EH (cell line): ENCODE measurements around the gene KCNC3.
A peak's percentile ranks its signal among the peaks of the same experiment; 100 is the strongest.
"Not testable (repeated sequence)": the region's sequence is repeated elsewhere in the genome, so short reads cannot be mapped to it uniquely, and the experiment has no call there.

Source experiments
- DNase-seq: peaks from one replicate; pipeline ENCODE4 v3.0.0-alpha.2; 2015; ENCODE audit warnings: low read depth

The KCNC3 gene

DNA sequence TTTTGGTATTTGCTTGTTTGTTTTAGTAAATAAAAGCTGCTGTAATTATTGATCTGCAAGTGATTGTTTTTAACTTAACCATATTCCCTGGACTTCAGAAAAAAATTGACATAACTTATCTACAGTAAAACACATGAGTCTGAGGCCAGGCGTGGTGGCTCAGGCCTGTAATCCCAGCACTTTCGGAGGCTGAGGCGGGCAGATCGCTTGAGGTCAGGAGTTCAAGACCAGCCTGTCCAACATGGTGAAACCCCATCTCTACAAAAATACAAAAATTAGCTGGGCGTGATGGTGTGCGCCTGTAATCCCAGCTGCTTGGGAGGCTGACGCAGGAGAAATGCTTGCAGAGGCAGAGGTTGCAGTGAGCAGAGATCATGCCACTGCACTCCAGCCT is 24.3 kb upstream of the KCNC3 start:
- not testable (repeated sequence) for DNase-seq

DNA sequence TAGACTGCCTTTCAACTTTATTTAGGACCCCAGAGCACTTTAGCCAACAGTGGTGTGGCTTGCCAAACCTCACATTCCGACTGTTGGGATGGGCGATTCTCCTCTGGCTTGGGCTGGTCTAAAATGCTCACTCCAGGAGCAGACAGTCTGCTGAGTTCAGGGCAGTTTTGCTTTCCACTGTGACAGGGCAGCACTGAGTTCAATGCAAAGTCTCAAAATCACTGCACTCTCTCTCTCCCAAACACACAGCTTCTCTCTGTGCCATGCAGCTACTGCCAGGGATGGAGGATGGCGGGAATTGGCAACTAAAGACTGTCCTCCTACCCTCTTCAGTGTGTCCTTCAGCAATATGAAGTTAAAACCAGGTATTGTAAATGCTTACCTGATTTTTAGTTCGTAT is 23.1 kb upstream of the KCNC3 start:
- no peak for DNase-seq

DNA sequence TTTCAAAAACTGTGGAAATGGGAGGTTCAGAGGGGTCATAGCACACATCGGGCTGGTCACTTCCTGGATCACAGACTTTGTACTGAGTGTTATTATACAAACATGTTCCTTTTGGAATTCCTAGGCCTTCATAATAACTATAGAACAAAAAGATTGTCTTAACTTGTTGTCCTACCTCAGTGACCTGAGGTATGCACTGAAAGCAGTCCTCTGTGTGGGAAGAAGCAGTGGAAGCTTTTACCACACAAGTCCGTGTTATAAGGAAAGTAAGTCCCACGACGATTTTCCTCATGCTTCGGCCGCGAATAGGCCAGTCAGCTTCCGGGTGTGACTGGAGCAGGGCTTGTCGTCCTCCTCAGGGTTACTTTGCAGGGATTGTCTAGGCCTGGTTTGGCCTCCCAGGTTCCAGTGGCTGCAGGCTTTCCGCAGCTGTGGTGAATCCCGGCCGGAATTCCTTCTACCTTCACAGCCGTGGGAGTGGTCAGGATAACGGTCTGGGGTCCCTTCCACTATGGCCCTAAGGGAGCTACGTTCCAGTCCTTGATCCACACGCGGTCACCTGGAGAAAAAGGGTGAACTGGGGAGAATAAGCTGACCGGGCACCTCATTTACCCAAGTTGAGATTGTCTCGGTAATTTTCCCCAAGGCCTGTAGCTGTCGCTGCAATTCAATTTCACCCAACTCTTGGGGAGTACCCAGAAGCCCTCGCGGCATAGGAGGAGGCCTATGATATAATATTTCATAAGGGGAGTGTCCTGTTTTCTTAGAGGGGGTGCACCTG is 20.3 kb upstream of the KCNC3 start:
- no peak for DNase-seq

DNA sequence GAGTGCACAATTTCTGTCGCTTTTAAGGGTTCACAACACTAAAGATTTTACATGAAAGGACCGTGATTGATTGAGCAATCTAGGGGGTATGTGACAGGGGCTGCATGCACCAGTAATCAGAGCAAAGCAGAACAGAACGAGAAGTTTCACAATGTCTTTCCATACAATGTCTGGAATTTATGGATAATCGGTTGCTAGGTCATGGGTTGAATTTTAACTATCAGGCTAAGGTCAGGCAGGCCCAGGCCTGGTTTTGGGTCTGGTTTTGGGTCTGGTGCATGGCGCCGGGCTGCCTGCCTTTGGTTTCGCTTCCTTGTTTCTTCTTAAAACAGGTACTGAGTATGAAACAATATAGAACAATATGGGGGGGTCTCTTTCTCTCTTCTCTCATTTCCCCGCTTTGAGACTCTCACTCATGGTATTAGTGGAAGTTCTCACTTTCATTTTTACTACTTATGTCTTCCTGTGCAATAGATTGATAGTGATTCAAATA is 18.0 kb upstream of the KCNC3 start:
- not testable (repeated sequence) for DNase-seq

DNA sequence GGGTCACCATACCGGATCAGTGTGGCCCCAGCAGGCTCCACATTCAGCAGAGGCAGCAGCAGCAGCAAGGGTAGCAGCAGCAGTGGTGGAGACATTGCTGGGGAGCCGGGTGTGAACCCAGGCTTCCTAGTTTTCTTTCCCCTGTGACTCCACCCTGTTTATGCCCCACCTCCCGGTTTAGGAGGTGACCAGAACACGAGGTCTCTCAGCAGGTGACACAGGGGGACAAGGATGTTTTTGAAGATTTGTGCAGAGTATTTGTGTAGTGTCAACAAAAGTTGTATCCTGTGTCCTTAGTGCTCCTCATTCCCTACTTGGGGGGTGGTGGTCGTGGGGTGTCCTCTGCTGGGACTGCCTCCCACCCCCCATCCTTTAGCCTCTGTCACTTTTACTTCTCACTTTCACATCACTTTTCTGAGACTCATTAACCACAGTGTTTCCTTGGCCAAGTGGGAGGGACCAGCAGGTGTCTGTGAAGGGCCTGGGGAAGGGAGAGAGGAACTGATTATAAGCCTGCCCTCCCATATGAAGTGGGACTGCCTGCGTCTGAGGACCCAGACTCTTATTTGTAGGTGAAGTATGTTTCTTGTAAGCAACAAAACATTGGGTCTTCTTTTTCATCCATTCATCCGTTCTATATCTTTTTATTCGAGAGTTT is 15.6 kb upstream of the KCNC3 start:
- no peak for DNase-seq

DNA sequence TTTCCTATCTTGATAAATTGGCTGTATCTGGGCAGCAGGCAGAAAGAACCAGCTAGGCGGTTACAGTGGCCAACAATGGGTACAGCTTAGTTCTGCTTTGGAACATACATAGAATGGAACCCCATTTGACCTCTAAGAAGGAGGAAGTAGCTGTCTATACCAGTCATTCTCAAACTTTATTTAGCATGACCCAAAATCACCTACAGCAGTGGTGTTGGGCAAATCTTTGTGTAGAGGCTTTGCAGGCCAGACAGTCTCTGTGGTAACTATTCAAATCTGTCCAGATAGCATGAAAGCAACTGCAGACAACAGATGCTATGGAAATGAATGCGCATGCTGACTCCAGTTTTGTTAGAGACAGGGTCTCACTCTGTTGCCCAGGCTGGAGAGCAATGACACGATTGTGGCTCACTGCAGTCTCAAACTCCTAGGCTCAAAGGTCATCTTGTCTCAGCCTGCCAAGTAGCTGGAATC is 12.0 kb upstream of the KCNC3 start:
- no peak for DNase-seq

DNA sequence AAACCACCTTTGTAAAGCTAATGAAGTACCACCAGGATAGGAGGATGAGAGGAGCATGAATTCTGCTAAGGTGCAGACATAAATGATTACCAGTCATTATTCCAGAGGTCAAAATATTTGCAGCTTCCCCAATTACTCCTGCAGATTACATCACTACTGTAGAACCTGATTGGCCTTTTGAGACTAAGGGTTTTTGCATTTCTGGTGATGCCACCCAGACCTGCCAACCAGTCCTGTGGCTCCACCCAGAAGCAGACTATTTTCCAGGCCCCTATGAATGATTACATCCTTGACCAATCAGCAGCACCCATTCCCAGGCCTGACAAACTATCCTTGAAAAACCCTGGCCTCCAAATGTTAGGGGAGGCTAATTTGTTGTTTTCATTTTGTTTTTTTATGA is 11.2 kb upstream of the KCNC3 start:
- DNase-seq: no peak

DNA sequence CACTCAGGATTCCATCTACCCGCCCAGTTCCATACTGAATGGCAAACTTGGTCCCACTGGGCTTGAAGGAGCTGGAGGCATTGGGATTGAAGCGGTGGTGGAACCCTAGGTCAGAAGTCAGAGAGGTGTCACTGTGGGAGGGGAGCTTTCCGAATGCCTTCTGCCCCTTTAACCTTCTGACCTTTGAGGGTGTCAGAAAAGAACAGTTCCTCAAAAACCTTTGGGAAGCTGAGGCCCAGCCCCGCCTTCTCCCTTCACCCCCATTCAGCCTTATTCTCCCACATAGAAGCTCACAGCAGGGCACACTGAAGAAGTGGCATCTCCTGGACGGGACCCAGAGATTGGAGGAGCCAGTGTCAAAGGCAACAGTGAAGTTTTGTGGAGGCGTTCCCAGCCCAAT is 7.9 kb upstream of the KCNC3 start:
- DNase-seq: not testable (repeated sequence)

DNA sequence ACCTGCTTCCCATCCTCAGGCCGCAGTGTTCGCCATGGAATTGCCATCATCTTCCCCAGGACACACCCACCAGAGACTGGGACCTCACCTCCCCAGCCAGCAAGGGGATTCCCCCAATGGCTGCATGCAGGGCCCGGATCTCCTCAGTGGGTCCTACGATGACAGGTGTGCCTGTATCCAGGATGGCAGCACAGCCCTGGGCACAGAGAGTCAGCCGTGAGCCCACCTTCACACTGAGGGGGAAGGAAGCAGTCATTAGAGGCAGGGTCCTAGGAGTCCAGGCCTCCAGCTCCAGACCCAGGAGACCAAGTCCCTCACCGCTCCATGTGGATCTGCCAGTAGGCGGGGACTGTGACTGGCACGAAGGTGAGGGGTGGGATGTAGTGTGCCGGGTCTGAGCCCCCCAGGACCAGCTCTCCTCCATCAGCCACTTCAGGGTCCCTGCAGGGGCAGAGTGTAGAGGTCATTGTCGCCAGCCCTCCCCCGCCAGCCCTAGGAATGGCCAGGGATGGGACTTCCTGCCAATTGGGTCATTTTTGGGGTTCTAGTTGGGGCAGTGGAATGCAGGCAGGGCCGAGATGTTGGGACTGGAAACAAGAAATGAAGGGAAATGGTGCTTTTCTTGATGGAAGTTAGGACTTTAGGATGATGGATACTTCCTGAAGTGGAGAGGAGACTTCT is 5.7 kb upstream of the KCNC3 start:
- no peak for DNase-seq

DNA sequence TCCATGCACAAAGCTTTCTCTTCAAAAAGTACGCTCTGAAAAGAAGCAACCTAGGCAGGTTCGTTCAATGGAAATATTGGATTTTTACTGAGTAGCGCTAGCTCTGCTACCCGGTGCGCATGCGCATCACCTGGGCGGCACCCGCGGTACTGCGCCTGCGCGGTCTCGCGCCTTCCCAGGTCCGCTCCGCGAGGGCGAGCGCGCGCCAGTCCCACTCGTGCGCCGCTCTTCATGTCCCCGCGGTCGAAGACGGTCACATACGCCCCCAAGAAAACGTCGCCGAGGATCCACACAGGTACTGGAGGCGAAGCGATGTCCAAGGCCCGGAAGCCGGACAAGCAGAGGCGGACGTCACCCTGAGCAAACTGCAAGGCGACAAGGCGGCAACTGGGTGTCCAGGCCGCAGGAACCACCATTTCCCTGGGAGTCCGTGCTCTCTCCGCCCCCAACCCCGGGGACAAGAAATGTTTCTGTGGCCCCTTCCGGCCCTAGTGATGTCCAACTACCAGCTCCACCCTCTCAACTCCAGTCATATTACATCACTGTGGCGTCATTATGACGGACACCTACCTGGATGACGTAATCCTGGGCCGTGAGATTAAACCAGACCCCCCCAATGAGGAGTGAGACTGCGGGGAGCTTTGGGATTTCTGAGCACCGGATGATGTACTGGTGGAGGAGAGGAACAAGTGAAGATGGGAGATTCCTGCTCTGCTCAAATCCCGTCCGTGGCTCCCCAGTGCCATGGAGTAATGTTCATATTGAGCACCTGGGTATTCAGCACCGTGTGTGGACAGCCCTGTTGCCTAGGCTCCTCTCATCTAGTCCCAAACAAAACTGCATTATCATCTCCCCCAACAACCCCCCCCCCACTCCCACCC is 4.8 kb upstream of the KCNC3 start:
- peak; percentile 51 for DNase-seq

DNA sequence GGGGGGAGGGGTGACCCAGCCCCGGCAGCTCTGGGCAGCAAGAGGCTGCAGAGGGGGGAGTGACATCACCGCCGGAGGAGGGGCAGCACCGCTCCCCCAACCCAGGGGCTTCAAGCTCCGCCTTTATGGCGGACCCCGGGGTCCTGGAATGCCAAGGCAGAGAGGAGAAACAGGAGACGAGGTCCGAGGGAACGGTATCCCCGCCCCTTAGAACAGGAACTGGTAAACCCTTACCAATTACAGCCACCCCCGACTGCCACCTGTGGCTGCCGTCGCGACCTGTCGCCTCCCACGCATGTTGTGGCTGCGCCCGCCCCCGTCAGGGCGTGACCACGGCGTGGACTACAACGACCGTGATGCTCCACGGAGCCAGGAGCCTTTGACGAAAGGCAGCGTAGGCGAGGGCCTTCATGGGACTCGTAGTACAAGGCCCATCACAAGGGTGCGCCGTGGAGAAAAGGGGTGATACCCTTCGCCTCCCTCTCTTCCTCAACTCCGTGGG is 4.1 kb upstream of the KCNC3 start:
- peak; percentile 69 for DNase-seq

DNA sequence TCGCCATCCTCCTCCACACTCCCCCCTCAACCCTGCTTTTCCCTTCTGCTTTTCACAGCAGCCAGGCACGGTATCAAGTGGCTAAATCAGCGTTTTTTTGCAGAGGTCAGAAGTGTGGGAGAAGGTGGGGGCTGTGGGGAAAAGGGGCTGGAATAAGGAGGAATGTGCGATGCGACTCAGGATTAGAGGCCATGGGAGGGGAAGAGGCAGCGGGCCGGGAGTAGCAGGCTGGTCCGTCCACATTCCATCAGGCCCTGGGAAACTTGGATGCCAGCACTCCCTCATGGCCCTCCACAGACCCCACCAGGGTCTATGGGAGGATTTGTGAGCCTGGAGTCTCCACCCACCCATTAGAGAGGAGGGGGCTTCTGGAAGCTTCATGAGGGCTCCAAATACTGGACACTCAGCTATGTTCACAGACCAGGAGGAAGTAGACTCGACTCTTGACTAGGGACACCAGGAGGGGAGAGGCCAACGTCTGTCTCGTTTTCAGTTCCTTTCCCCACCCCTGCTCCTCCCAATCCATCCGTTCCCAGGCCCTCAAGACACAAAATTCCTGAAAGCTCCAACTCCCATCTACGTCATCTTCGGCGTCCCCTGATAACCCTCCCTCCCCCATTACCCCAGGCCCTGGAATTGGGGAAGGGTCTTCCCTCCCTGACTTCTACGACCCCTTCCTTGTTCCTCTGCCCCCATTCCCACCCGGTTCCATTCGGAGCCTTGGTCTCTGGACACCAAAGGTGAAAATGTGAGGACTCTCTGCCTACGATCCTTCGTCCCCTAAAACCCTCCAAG is 3.3 kb upstream of the KCNC3 start:
- no peak for DNase-seq

DNA sequence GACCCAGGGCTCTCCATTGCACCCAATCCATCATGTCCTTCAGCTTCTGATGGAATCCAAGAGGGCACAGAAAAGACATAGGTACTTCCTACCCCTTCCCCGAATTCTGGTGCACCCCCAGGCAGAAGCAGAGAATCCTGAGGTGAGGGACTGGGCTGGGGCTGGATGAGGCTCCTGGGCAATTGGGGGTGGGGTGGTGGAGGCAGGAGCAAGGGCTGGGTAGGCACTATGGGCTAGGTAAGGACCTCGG is 2.7 kb upstream of the KCNC3 start:
- no peak for DNase-seq

DNA sequence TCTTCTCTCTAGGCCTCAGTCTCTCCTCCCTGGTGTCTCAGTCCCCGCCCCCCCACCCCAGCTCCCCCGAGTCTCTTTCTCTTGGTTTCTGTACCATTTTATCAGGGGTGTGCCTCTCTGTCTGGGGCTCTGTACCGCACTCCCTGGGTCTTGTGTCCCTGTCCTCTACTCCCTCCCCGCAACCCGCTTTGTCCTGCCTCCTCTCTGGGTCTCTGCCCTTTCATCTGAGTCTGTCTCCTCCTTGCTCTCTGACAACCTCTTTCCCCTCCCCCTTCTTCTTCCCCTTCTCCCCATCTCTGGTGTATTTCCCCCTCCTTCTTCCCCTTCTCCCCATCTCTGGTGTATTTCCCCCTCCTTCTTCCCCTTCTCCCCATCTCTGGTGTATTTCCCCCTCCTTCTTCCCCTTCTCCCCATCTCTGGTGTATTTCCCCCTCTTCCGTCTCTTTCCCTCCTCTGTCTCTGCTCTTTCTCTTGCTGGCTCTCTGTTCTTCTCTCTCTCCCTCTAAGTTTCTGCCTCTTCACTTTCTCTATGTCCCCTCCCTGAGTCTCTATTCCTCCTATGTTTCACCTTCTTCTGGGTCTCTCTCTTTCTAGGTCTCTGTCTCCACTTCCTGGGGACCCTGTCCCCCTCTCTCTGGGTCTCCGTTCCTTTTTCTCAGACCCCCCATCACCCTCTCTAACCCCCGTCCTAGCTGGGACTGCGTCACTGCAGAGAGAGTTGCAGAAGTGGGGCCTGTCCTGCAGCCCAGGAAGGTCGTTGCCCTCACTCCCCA is 2.2 kb upstream of the KCNC3 start:
- no peak for DNase-seq

DNA sequence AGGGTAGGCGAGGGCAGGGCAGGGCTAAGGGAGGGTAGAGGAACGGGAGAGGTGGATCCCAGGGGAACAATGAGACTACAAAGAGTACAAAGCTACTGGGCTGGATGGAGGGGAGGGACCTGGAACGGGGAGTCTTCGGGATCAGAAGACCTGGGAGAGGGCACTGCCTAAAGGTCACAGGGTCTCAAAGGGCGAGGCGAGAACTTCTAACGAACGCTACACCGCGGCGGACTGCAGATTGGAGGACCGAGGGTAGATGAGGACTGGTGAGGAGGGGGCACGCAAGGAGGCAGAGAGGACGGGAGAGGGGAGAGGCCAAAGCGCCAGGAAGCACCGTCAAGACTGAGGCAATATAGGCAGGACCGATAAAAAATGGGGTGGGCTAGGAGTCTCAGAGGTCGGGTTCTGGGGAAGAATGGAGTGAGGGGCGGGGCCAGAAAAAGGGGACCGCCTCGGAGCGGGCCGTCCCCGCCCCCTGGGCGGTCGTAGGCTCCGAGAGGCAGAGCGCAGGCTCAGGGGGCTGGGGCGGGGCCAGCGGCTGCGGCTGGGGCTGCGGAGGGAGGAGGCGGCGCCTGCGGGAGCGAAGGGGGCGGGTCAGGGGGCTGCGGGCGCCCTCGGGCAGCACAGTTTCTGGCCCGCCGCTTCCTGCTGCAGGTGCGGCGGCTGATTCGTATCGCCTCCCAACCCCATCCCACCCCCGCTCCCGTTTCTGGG is 1.3 kb upstream of the KCNC3 start:
- peak; percentile 26 for DNase-seq

DNA sequence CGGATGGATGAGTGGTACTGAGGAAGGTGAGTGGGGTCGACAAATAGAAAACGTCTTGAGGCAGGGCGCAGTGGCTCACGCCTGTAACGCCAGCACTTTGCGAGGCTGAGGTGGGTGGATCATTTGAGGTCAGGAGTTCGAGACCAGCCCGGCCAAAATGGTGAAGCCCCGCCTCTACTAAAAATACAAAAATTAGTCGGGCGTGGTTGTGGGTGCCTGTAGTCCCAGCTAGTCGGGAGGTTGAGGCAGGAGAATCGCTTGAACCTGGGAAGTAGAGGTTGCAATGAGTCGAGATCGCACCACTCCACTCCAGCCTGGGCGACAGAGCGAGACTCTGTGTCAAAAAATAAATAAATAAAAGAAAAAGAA is 733 bp upstream of the KCNC3 start:
- not testable (repeated sequence) for DNase-seq

DNA sequence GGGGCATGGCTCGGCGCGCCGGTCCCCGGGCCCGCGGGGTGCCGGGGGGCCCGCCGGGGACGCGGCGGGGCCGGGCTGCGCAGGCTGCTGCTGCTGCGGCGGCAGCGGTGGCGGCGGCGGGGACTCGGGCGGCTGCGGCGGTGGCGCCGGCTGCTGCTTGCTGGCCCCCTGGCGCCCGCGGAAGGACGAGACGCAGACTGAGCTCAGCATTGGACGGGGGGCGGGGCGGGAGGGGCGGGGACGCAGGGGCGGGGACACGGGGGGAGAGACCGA is 368 bp downstream of the KCNC3 start:
- no peak for DNase-seq

DNA sequence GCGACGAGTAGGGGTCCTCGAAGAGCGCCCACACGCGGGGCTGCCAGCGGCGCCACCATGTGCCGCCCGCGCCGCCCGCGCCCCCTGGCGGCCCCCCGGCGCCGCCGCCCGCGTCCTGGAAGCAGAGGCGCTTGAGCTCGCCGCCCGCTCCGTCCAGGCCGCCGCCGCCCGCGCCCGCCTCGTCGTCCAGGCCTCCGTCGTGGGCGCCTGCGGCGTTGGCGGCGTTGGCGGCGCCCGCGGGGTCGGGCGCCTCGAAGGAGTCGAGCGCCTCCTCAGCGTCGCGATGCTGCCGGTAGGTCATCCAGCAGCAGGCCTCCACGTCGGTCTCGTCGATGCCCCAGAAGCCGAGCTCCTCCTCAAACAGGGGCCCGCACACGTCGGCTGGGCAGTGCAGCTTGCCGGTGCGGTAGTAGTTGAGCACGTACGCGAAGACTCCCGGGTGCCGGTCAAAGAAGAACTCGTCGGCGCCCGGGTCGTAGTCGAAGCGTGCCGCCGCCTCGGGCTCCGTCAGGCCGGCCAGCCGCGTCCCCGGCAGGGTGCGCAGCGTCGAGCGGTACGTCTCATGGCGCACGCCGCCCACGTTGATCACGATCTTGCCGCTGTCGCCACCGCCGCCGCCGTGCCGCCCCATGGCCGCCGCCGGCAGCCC is 829 bp downstream of the KCNC3 start:
- no peak for DNase-seq

DNA sequence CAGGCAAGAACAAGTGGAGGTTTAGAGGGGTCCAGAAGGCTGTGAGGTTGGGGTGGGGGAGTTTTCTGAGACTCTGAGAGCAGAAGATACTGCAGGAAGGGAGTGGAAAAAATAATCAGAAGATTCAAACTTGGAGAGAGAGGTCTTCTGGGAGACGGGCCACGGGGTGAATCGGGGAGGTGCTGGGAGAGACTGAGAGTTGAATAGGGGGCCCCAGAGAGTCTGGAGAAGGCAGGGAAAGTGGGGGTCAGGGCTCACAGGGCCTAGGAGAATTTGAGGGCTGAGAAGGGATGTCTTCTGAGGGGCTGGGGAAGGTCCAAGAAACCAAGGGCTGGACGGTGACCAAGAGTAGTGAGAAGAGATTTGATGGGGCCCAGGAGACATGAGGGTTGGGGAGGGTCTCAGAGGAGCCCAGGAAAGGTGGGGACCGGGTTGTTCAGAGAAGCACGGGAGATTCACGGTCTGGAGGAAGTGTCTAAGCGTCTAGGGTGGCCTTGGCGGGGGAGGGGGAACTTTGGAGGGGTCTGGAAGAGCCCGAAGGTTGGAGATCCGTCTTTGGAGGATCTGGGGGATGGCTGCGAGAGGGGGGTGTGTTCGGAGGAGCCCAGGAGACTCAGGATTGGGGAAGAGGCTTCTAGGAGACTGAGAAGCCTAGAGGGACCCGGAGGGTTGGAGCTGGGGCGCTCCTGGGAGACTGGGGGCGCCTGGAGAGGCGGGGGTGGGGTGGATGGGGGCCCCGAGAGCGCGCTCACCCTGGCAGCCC is 1.5 kb downstream of the KCNC3 start:
- DNase-seq: no peak
